ENCODE measurements around the gene RETN.

Gene RETN

DNA sequence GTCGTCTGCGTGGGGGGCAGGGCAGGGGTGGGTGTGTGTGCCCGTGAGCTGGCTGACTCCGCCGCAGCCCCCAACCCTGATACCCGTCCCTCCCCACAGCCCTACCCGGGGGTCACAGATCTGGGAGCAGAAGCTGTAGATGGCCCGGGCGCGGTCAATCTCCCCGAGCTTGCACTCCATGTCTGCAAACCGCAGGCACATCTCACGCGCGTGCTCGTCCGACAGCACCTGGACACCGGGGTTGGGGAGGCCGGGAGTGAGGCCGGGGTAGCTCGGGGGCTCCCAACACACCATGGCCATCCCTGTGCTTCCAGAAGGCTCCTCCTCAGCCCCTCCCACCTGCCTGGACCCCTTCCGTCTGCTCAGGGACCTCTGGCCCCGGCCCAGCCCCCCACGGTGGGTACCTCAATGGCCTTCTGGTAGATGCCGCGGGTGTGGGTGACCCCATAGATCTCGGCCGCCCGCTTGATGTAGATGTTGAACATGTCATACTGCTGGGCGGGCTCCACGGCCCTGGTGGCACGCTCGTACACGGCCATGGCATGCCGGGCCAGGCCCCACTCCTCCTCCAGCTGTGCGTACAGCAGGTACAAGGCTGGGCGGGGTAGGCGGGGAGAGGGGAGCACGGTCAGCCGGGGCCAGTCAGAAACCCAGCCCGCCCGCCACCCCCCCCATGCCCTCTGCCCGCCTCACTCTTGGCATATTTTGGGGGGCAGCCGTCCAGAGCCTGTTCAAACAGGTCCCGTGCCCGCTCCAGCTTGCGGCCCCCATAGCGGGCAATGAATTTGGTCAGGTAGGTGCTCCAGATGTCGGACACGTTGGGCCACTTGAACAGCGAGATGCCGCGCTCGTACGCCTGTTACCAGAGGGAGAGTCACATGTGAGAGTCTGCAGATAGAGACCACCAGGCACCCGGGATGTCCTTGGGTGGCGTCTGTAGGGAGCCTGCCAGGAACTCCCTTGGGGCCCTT, 48.1 kb upstream of the RETN start:
- TF ChIP-seq CSDC2 (CRISPR knock-in tag; IDR thresholded peaks at IDR 0.05): no peak
- no peak for TF ChIP-seq ISL1 (CRISPR knock-in tag; IDR thresholded peaks at IDR 0.05)
- no peak for TF ChIP-seq TCF4 (CRISPR knock-in tag; IDR thresholded peaks at IDR 0.05; ENCODE audit: borderline replicate concordance)
- no peak for TF ChIP-seq ZNF8 (CRISPR knock-in tag; IDR thresholded peaks at IDR 0.05)
- no peak for TF ChIP-seq GLIS3 (CRISPR knock-in tag; IDR thresholded peaks at IDR 0.05)

DNA sequence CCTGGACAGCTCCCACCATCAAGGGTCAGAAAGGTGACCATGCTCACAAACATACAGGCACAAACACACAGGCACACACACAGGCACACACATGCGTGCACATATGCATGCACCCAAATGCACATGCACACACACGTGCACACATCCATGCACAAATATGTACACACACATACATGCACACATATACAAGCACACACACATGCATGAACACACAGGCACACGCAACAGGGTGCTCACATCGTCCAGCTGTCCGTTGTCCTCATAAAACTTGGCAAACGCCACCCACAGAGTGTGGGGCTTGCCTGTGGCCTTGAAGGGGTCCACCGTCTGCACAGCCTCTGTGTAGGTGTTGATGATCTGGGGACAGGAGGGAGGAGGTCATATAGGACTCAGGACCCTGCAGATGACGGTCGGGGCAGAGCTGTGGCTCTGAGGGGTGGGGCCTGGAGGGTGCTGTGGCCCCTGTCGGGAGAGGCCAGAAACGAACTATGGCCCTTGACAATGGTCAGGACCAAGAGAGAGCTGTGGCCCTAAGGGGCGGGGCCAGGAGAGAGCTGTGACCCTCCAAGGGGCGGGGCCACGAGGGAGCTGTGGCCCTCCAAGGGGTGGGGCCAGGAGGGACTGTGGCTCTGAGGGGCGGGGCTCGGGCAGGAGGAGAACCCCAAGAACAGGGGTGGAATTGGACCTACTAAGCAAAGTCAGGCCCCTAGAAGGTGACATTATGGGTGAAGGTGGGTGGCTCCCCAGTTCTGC, 45.7 kb upstream of the RETN start:
- ATAC-seq: no peak
- TF ChIP-seq, protein P1, sequence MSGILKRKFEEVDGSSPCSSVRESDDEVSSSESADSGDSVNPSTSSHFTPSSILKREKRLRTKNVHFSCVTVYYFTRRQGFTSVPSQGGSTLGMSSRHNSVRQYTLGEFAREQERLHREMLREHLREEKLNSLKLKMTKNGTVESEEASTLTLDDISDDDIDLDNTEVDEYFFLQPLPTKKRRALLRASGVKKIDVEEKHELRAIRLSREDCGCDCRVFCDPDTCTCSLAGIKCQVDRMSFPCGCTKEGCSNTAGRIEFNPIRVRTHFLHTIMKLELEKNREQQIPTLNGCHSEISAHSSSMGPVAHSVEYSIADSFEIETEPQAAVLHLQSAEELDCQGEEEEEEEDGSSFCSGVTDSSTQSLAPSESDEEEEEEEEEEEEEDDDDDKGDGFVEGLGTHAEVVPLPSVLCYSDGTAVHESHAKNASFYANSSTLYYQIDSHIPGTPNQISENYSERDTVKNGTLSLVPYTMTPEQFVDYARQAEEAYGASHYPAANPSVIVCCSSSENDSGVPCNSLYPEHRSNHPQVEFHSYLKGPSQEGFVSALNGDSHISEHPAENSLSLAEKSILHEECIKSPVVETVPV (CRISPR knock-in tag; IDR thresholded peaks at IDR 0.05): no peak
- TF ChIP-seq OSR1 (CRISPR knock-in tag; IDR thresholded peaks at IDR 0.05) (no peak), ZFP30 (CRISPR knock-in tag; IDR thresholded peaks at IDR 0.05) (no peak), ESRRG (CRISPR knock-in tag; IDR thresholded peaks at IDR 0.05) (no peak), ZC3H10 (CRISPR knock-in tag; IDR thresholded peaks at IDR 0.05) (no peak), PPARA (CRISPR knock-in tag; IDR thresholded peaks at IDR 0.05; ENCODE audit: borderline replicate concordance) (no peak), RARB (CRISPR knock-in tag; IDR thresholded peaks at IDR 0.05) (no peak), ARNTL (CRISPR knock-in tag; IDR thresholded peaks at IDR 0.05; ENCODE audit: borderline replicate concordance, low read depth) (no peak), GLIS3 (CRISPR knock-in tag; IDR thresholded peaks at IDR 0.05) (no peak), ZNF8 (CRISPR knock-in tag; IDR thresholded peaks at IDR 0.05) (no peak), TOX (CRISPR knock-in tag; IDR thresholded peaks at IDR 0.05; ENCODE audit: borderline replicate concordance) (no peak)
- TF ChIP-seq, protein P2, sequence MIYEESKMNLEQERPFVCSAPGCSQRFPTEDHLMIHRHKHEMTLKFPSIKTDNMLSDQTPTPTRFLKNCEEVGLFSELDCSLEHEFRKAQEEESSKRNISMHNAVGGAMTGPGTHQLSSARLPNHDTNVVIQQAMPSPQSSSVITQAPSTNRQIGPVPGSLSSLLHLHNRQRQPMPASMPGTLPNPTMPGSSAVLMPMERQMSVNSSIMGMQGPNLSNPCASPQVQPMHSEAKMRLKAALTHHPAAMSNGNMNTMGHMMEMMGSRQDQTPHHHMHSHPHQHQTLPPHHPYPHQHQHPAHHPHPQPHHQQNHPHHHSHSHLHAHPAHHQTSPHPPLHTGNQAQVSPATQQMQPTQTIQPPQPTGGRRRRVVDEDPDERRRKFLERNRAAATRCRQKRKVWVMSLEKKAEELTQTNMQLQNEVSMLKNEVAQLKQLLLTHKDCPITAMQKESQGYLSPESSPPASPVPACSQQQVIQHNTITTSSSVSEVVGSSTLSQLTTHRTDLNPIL (CRISPR knock-in tag; IDR thresholded peaks at IDR 0.05; ENCODE audit: low read depth): no peak
- TF ChIP-seq, protein P3, sequence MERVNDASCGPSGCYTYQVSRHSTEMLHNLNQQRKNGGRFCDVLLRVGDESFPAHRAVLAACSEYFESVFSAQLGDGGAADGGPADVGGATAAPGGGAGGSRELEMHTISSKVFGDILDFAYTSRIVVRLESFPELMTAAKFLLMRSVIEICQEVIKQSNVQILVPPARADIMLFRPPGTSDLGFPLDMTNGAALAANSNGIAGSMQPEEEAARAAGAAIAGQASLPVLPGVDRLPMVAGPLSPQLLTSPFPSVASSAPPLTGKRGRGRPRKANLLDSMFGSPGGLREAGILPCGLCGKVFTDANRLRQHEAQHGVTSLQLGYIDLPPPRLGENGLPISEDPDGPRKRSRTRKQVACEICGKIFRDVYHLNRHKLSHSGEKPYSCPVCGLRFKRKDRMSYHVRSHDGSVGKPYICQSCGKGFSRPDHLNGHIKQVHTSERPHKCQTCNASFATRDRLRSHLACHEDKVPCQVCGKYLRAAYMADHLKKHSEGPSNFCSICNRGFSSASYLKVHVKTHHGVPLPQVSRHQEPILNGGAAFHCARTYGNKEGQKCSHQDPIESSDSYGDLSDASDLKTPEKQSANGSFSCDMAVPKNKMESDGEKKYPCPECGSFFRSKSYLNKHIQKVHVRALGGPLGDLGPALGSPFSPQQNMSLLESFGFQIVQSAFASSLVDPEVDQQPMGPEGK (CRISPR knock-in tag; IDR thresholded peaks at IDR 0.05; ENCODE audit: borderline replicate concordance): no peak
- TF ChIP-seq, protein P4, sequence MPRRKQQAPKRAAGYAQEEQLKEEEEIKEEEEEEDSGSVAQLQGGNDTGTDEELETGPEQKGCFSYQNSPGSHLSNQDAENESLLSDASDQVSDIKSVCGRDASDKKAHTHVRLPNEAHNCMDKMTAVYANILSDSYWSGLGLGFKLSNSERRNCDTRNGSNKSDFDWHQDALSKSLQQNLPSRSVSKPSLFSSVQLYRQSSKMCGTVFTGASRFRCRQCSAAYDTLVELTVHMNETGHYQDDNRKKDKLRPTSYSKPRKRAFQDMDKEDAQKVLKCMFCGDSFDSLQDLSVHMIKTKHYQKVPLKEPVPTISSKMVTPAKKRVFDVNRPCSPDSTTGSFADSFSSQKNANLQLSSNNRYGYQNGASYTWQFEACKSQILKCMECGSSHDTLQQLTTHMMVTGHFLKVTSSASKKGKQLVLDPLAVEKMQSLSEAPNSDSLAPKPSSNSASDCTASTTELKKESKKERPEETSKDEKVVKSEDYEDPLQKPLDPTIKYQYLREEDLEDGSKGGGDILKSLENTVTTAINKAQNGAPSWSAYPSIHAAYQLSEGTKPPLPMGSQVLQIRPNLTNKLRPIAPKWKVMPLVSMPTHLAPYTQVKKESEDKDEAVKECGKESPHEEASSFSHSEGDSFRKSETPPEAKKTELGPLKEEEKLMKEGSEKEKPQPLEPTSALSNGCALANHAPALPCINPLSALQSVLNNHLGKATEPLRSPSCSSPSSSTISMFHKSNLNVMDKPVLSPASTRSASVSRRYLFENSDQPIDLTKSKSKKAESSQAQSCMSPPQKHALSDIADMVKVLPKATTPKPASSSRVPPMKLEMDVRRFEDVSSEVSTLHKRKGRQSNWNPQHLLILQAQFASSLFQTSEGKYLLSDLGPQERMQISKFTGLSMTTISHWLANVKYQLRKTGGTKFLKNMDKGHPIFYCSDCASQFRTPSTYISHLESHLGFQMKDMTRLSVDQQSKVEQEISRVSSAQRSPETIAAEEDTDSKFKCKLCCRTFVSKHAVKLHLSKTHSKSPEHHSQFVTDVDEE (CRISPR knock-in tag; IDR thresholded peaks at IDR 0.05): no peak

More for the DNA sequence above, 48.1 kb upstream of the RETN start:
- no peak for ATAC-seq

DNA sequence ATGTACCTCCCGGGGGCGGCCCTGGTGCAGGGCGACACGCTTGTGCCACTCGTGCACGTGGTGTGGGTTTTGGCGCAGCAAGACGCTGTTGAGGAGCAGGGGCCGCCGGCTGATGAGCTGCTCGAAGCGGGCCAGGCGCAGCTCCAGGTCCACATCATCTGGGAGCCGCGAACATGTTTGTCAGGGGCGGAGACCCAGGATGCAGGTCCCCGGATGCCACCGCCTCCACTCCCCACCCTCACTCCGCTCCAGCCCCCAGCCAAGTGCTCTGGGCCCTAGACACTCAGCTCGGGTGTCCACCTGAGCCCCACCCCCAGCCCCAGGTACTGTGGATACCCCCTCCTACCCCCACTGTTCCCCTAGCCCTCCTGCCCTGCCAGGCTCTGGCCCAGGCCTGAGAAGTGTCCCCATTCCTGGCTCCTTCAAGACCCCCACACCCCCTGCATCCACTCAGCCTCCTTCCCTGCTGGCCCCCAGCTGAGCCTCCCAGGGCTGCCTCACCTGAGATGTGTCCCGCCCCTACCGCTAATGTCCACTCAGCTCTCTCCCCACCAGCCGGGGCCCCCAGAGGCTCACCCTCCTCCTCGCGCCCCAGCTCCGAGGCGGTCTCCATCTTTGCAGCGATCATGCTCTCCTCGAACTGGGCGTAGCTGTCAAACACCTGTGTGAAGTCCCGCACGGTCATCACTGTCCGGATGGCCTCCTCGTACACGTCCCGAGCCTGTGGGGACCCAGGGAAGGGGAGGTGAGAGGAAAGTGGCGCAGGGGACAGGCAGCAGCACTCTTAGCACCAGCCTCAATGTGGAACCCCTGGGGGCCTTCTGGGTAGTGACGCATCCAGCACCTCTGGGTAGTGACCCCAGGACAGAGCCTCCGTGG, 44.9 kb upstream of the RETN start:
- ATAC-seq: no peak
- TF ChIP-seq RARB (CRISPR knock-in tag; IDR thresholded peaks at IDR 0.05): no peak
- TF ChIP-seq ESRRG (CRISPR knock-in tag; IDR thresholded peaks at IDR 0.05): no peak
- no peak for TF ChIP-seq CSDC2 (CRISPR knock-in tag; IDR thresholded peaks at IDR 0.05)
- TF ChIP-seq, protein P1 (CRISPR knock-in tag; IDR thresholded peaks at IDR 0.05): no peak
- no peak for TF ChIP-seq PPARA (CRISPR knock-in tag; IDR thresholded peaks at IDR 0.05; ENCODE audit: borderline replicate concordance)
- no peak for TF ChIP-seq ZNF8 (CRISPR knock-in tag; IDR thresholded peaks at IDR 0.05)
- no peak for TF ChIP-seq ZNF565 (CRISPR knock-in tag; conservative IDR thresholded peaks at IDR 0.05; ENCODE audit: low read depth)
- TF ChIP-seq, protein P2 (CRISPR knock-in tag; IDR thresholded peaks at IDR 0.05; ENCODE audit: low read depth): no peak
- TF ChIP-seq ARNTL (CRISPR knock-in tag; IDR thresholded peaks at IDR 0.05; ENCODE audit: borderline replicate concordance, low read depth): no peak
- TF ChIP-seq SNAI2 (CRISPR knock-in tag; IDR thresholded peaks at IDR 0.05): no peak
- no peak for TF ChIP-seq ZC3H10 (CRISPR knock-in tag; IDR thresholded peaks at IDR 0.05)
- TF ChIP-seq GLIS3 (CRISPR knock-in tag; IDR thresholded peaks at IDR 0.05): no peak
- no peak for TF ChIP-seq ZNF70 (CRISPR knock-in tag; IDR thresholded peaks at IDR 0.05)

Measured in SK-N-SH treated with all-trans-retinoic acid at 6 μM for 48 hours (cell line).